H9 (cell line): Measurements from ENCODE around the gene PARP2. TPM values are rescaled to one million over a fixed set of nuclear protein-coding genes. Genes with fewer than 3 reads are reported as not detected.

ENCODE experiments used
- DNase-seq: peaks from one replicate; pipeline ENCODE4 v3.0.0-alpha.2; 2017
- H2AFZ ChIP-seq: one replicate; pipeline ENCODE4 v1.6.1; 2013; ENCODE audit warnings: mild to moderate bottlenecking, low read length, control low read depth, moderate library complexity
- H2AK5ac ChIP-seq: 2 replicates; pipeline ENCODE4 v1.6.1; 2013; ENCODE audit warnings: low read length, control low read depth, mixed read lengths; ENCODE audit not compliant: insufficient read length
- H2BK120ac ChIP-seq: one replicate; pipeline ENCODE4 v1.6.1; 2013; ENCODE audit warnings: low read depth, mild to moderate bottlenecking, low read length, control low read depth, inconsistent platforms; ENCODE audit not compliant: poor library complexity, severe bottlenecking
- H2BK12ac ChIP-seq: 2 replicates; pipeline ENCODE4 v1.6.1; 2013; ENCODE audit warnings: low read length, control low read depth, mixed read lengths, low read depth; ENCODE audit not compliant: insufficient read length
- H2BK15ac ChIP-seq: 2 replicates; pipeline ENCODE4 v1.6.1; 2013; ENCODE audit warnings: low read depth, low read length, control low read depth
- H2BK20ac ChIP-seq: one replicate; pipeline ENCODE4 v1.6.1; 2013; ENCODE audit warnings: low read depth, mild to moderate bottlenecking, low read length, control low read depth, inconsistent platforms; ENCODE audit not compliant: poor library complexity, severe bottlenecking
- H2BK5ac ChIP-seq: 2 replicates; pipeline ENCODE4 v1.6.1; 2013; ENCODE audit warnings: low read length, control low read depth, mixed read lengths; ENCODE audit not compliant: insufficient read length
- H3K14ac ChIP-seq: 2 replicates; pipeline ENCODE4 v1.6.1; 2013; ENCODE audit warnings: low read length, control low read depth; ENCODE audit not compliant: insufficient read depth
- H3K18ac ChIP-seq: 2 replicates; pipeline ENCODE4 v1.6.1; 2013; ENCODE audit warnings: low read depth, mild to moderate bottlenecking, mixed read lengths, low read length, control low read depth; ENCODE audit not compliant: insufficient read length
- H3K23ac ChIP-seq: 2 replicates; pipeline ENCODE4 v1.6.1; 2013; ENCODE audit warnings: low read length, control low read depth, mixed read lengths, low read depth; ENCODE audit not compliant: insufficient read length
- H3K23me2 ChIP-seq: 2 replicates; pipeline ENCODE4 v1.6.1; 2013; ENCODE audit warnings: low read depth, mild to moderate bottlenecking, mixed read lengths, low read length, control low read depth; ENCODE audit not compliant: insufficient read length, poor library complexity, severe bottlenecking
- H3K27ac ChIP-seq: 2 replicates; pipeline ENCODE4 v1.5.1; 2013; ENCODE audit warnings: low read length, control low read depth, mixed read lengths, low read depth; ENCODE audit not compliant: insufficient read length
- H3K27me3 ChIP-seq: 2 replicates; pipeline ENCODE4 v1.6.1; 2013; ENCODE audit warnings: low read length, control low read depth, inconsistent platforms; ENCODE audit not compliant: insufficient read depth
- H3K4ac ChIP-seq: 2 replicates; pipeline ENCODE4 v1.6.1; 2013; ENCODE audit warnings: low read depth, mild to moderate bottlenecking, control low read depth, inconsistent platforms, low read length, moderate library complexity
- H3K4me1 ChIP-seq: 2 replicates; pipeline ENCODE4 v1.6.1; 2013; ENCODE audit warnings: low read length, control low read depth, inconsistent platforms; ENCODE audit not compliant: insufficient read depth
- H3K4me2 ChIP-seq: 2 replicates; pipeline ENCODE4 v1.6.1; 2013; ENCODE audit warnings: low read length, control low read depth, mixed read lengths; ENCODE audit not compliant: insufficient read length, insufficient read depth
- H3K56ac ChIP-seq: 2 replicates; pipeline ENCODE4 v1.6.1; 2013; ENCODE audit warnings: low read depth, mild to moderate bottlenecking, mixed read lengths, low read length, control low read depth; ENCODE audit not compliant: insufficient read length
- H3K79me1 ChIP-seq: 2 replicates; pipeline ENCODE4 v1.6.1; 2013; ENCODE audit warnings: low read depth, mild to moderate bottlenecking, moderate library complexity, low read length, control low read depth, inconsistent platforms; ENCODE audit not compliant: insufficient read depth, poor library complexity, severe bottlenecking
- H3K79me2 ChIP-seq: 2 replicates; pipeline ENCODE4 v1.6.1; 2013; ENCODE audit warnings: low read length, control low read depth, inconsistent platforms; ENCODE audit not compliant: insufficient read depth
- H3K9ac ChIP-seq: 2 replicates; pipeline ENCODE4 v1.6.1; 2013; ENCODE audit warnings: low read length, control low read depth, mixed read lengths; ENCODE audit not compliant: insufficient read length; ENCODE audit errors: extremely low read depth
- H3K9me3 ChIP-seq: one replicate; pipeline ENCODE4 v1.6.1; 2013; ENCODE audit warnings: low read depth, low read length, inconsistent platforms; ENCODE audit not compliant: control insufficient read depth
- H3T11ph ChIP-seq: one replicate; pipeline ENCODE4 v1.6.1; 2013; ENCODE audit warnings: mild to moderate bottlenecking, low read length, control low read depth, inconsistent platforms
- H4K20me1 ChIP-seq: one replicate; pipeline ENCODE4 v1.6.1; 2013; ENCODE audit not compliant: control insufficient read depth, insufficient read length, insufficient read depth
- H4K5ac ChIP-seq: 2 replicates; pipeline ENCODE4 v1.6.1; 2013; ENCODE audit warnings: low read depth, mild to moderate bottlenecking, mixed read lengths, low read length, control low read depth; ENCODE audit not compliant: insufficient read length
- H4K8ac ChIP-seq: replicated peaks from 2 replicates; pipeline ENCODE4 v1.6.1; 2013; ENCODE audit warnings: low read length, control low read depth, mixed read lengths, low read depth; ENCODE audit not compliant: insufficient read length
- H4K91ac ChIP-seq: 2 replicates; pipeline ENCODE4 v1.6.1; 2013; ENCODE audit warnings: low read depth, mild to moderate bottlenecking, moderate library complexity, mixed read lengths, low read length, control low read depth; ENCODE audit not compliant: insufficient read length
- H3K27ac Mint-ChIP-seq, 3 experiments: 2 replicates in 2 of 3; 3 replicates in 1 of 3; pipeline ENCODE4 v1.8.0; 2020 to 2021; ENCODE audit warnings: mixed read lengths in 3 of 3, mild to moderate bottlenecking in 1 of 3, moderate library complexity in 1 of 3
- H3K27me3 Mint-ChIP-seq: 2 replicates; pipeline ENCODE4 v1.8.0; 2021; ENCODE audit warnings: low read depth, mild to moderate bottlenecking, moderate library complexity, mixed read lengths
- H3K36me3 Mint-ChIP-seq, 3 experiments: 2 replicates in 2 of 3; 3 replicates in 1 of 3; pipeline ENCODE4 v1.8.0; 2020 to 2021; ENCODE audit warnings: low read depth in 3 of 3, mixed read lengths in 3 of 3; ENCODE audit not compliant: insufficient read depth in 1 of 3
- H3K4me1 Mint-ChIP-seq, 2 experiments: 2 replicates each; pipeline ENCODE4 v1.8.0; 2020; ENCODE audit warnings: mixed read lengths in 2 of 2
- H3K4me3 Mint-ChIP-seq, 2 experiments: 2 replicates in 1 of 2; 3 replicates in 1 of 2; pipeline ENCODE4 v1.8.0; 2020 to 2021; ENCODE audit warnings: mild to moderate bottlenecking in 2 of 2, mixed read lengths in 2 of 2, moderate library complexity in 1 of 2
- H3K9me3 Mint-ChIP-seq, 2 experiments: 2 replicates in 1 of 2; 3 replicates in 1 of 2; pipeline ENCODE4 v1.8.0; 2020; ENCODE audit warnings: mild to moderate bottlenecking in 2 of 2, mixed read lengths in 2 of 2, moderate library complexity in 1 of 2
- CTCF ChIP-seq: fragments of 200-600 bp; sonication (generic); conservative IDR thresholded peaks from 3 replicates; pipeline ENCODE4 v1.8.0; 2021; ENCODE audit warnings: antibody characterized with exemption, mild to moderate bottlenecking
- WGBS: extraction: QIAGEN DNeasy Blood & Tissue Kit; methylation state at CpG from one replicate; pipeline ENCODE4 v1.1.7; 2013; ENCODE audit warnings: missing lambda C conversion rate, low lambda C conversion rate, mixed read lengths; ENCODE audit not compliant: insufficient read length; ENCODE audit errors: extremely low coverage; 5-methylcytosine and 5-hydroxymethylcytosine counted together
- total RNA-seq: library from RNA; stranded (reverse); gene quantifications from 2 replicates; pipeline ENCODE4 v1.2.1, GENCODE V29; 2021

Gene PARP2
- total RNA-seq, 1 experiment from 2014 or later, result 25.4 TPM

GRCh38 chr14:20327005-20327869, 16.2 kb upstream of the PARP2 start:
- Mint-ChIP-seq H3K27ac (peak overlapping the region in 2 of 3 experiments; percentile 2 to 10; a peak in 2 of 7 replicates), H3K9me3 (no peaks in the 10 kb centered on the region; a peak in 1 of 5 replicates), H3K4me3 (no peak overlapping the region), H3K36me3 (peaks cover 42 to 81% (median 77%) of the 10 kb centered on the region in 3 experiments), H3K4me1 (peaks cover 33% of the 10 kb centered on the region in 2 experiments), H3K27me3 (no peaks in the 10 kb centered on the region)
- Histone ChIP-seq H3K4me1 (peaks cover 6% of the 10 kb centered on the region), H3K27me3 (no peaks in the 10 kb centered on the region), H4K91ac (no peak overlapping the region), H2BK120ac (no peak overlapping the region), H3K23ac (no peak overlapping the region), H2BK5ac (no peak overlapping the region), H3T11ph (no peak overlapping the region), H4K5ac (no peak overlapping the region), H3K56ac (no peak overlapping the region), H4K20me1 (no peaks in the 10 kb centered on the region), H3K18ac (no peak overlapping the region), H3K23me2 (peaks cover under 1% of the 10 kb centered on the region), H3K79me1 (peaks cover 3% of the 10 kb centered on the region), H3K4ac (no peak overlapping the region), H3K9me3 (no peaks in the 10 kb centered on the region), H2BK12ac (no peak overlapping the region), H2BK15ac (no peak overlapping the region), H2BK20ac (no peak overlapping the region), H3K27ac (no peak overlapping the region), H2AFZ (no peak overlapping the region), H3K4me2 (no peak overlapping the region), H3K9ac (no peak overlapping the region), H4K8ac (no peak overlapping the region), H3K79me2 (peaks cover 33% of the 10 kb centered on the region), H3K14ac (no peak overlapping the region), H2AK5ac (no peak overlapping the region)
- TF ChIP-seq CTCF, result peak; percentile 76
- WGBS, result no CpG with 5 or more reads among the region's 8 CpGs
- DNase-seq, result no peak
